K562 (cell line): Measurements from ENCODE around the gene CDKN2AIPNL. TPM values are rescaled to one million over a fixed set of nuclear protein-coding genes. Genes with fewer than 3 reads are reported as not detected.
A peak's percentile ranks its signal among the peaks of the same experiment; 100 is the strongest.

Source experiments
- E2F6 ChIP-seq, 2 experiments: IDR thresholded peaks; 2 replicates each; pipeline ENCODE4 v1.6.1; 2011; ENCODE audit warnings: borderline replicate concordance in 1 of 2, control low read depth in 1 of 2, low read depth in 1 of 2, low read length in 1 of 2, mild to moderate bottlenecking in 1 of 2, mixed read lengths in 1 of 2, moderate library complexity in 1 of 2; ENCODE audit not compliant: insufficient read depth in 1 of 2, insufficient read length in 1 of 2, poor library complexity in 1 of 2, severe bottlenecking in 1 of 2; ENCODE audit errors: extremely low read depth in 1 of 2
- FOXO4 ChIP-seq: fragments of 450-650 bp; formaldehyde crosslinking; IDR thresholded peaks from 2 replicates; pipeline ENCODE4 v1.4.0; 2020; ENCODE audit warnings: mild to moderate bottlenecking, moderate library complexity
- GTF2A2 ChIP-seq: IDR thresholded peaks from 2 replicates; pipeline ENCODE4 v1.6.1; 2016; ENCODE audit warnings: mild to moderate bottlenecking, missing genetic modification characterization, missing compliant biosample characterization
- GTF2E2 ChIP-seq: fragments of 200-800 bp; sonication (Bioruptor generic); IDR thresholded peaks from 2 replicates; pipeline ENCODE4 v1.6.1; 2016; ENCODE audit warnings: missing genetic modification characterization, missing compliant biosample characterization
- HMBOX1 ChIP-seq: sonication (generic); IDR thresholded peaks from 2 replicates; pipeline ENCODE4 v1.6.1; 2016
- LARP7 ChIP-seq: fragments of 450-650 bp; IDR thresholded peaks from 2 replicates; pipeline ENCODE4 v1.6.1; 2016
- MTA1 ChIP-seq: fragments of 450-650 bp; IDR thresholded peaks from 2 replicates; pipeline ENCODE4 v1.6.1; 2017; ENCODE audit warnings: borderline replicate concordance
- NFYB ChIP-seq: IDR thresholded peaks from 2 replicates; pipeline ENCODE4 v1.6.1; 2011; ENCODE audit warnings: mild to moderate bottlenecking, moderate library complexity; ENCODE audit not compliant: insufficient read length; ENCODE audit errors: extremely low read depth
- NONO ChIP-seq, 2 experiments: fragments of 200-400 bp in 1 of 2; fragments of 450-650 bp in 1 of 2; formaldehyde crosslinking in 1 of 2; IDR thresholded peaks; 2 replicates each; pipeline ENCODE4 v1.6.1; 2017; ENCODE audit warnings: low read depth in 2 of 2, mild to moderate bottlenecking in 2 of 2, moderate library complexity in 2 of 2, low read length in 1 of 2
- PTRF ChIP-seq: fragments of 450-650 bp; IDR thresholded peaks from 2 replicates; pipeline ENCODE4 v1.6.1; 2016; ENCODE audit warnings: mild to moderate bottlenecking, missing genetic modification characterization, missing compliant biosample characterization
- SPI1 ChIP-seq: IDR thresholded peaks from 2 replicates; pipeline ENCODE4 v1.6.1; 2011; ENCODE audit warnings: low read depth, low read length, control low read depth, borderline replicate concordance
- UBTF ChIP-seq, 2 experiments: IDR thresholded peaks; 2 replicates each; pipeline ENCODE4 v1.6.1; 2012; ENCODE audit warnings: improper control_type of control experiment in 2 of 2, low read depth in 2 of 2, low read length in 2 of 2, borderline replicate concordance in 1 of 2
- WHSC1 ChIP-seq: IDR thresholded peaks from one replicate; pipeline ENCODE4 v1.6.1; 2012; ENCODE audit warnings: low read length, control low read depth, inconsistent platforms
- YBX1 ChIP-seq: fragments of 450-650 bp; IDR thresholded peaks from 2 replicates; pipeline ENCODE4 v1.7.1; 2016; ENCODE audit warnings: mild to moderate bottlenecking
- ZFPM2 ChIP-seq: fragments of 250-450 bp; sonication (Bioruptor Pico); IDR thresholded peaks from 2 replicates; pipeline ENCODE4 v1.5.1; 2022; ENCODE audit warnings: mild to moderate bottlenecking
- ZNF444 ChIP-seq: fragments of 250-450 bp; sonication (Bioruptor Pico); IDR thresholded peaks from 2 replicates; pipeline ENCODE4 v1.4.0; 2020; ENCODE audit warnings: mild to moderate bottlenecking, moderate library complexity
- ZNF79 ChIP-seq: fragments of 250-450 bp; sonication (Bioruptor Pico); IDR thresholded peaks from 2 replicates; pipeline ENCODE4 v1.4.0; 2020; ENCODE audit warnings: low read depth, mild to moderate bottlenecking, moderate library complexity
- polyA plus RNA-seq, 8 experiments: library from polyadenylated mRNA; depleted of rRNA in 4 of 8; stranded (reverse) in 5 of 8; unstranded in 3 of 8; fragments of >200 nt; fragmentation: Nextera tagmentation in 2 of 8; fragmentation: Illumina TruSeq in 1 of 8; extraction: Ambion mirVana in 2 of 8; extraction: Trizol in 1 of 8; gene quantifications; 2 replicates each; pipeline versions ENCODE4 v1.2.1 to v1.2.3, GENCODE V29; 2011 to 2014; ENCODE audit warnings: inconsistent platforms in 1 of 8, missing spikeins in 1 of 8
- total RNA-seq, 7 experiments: library from RNA; depleted of rRNA in 6 of 7; stranded (reverse); fragments of >200 nt in 6 of 7; fragmentation: Illumina TruSeq in 2 of 7; extraction: Trizol in 2 of 7; gene quantifications; 2 replicates each; pipeline versions ENCODE4 v1.2.1 to v1.2.3, GENCODE V29; 2011 to 2021; ENCODE audit warnings: low replicate concordance in 1 of 7
- TF ChIP-seq, protein P1 (sequence below): sonication (generic); formaldehyde crosslinking; IDR thresholded peaks from 2 replicates; pipeline ENCODE4 v1.8.0; 2022; ENCODE audit warnings: missing genetic modification reagents, mild to moderate bottlenecking, moderate library complexity, borderline replicate concordance
- TF ChIP-seq, protein P2 (sequence below), 2 experiments: fragments of 450-650 bp in 1 of 2; sonication (generic) in 1 of 2; formaldehyde crosslinking in 1 of 2; IDR thresholded peaks in 1 of 2; conservative IDR thresholded peaks in 1 of 2; 2 replicates each; pipeline versions ENCODE4 v1.6.1 to v1.8.1; 2016 to 2023; ENCODE audit warnings: mild to moderate bottlenecking in 2 of 2, moderate library complexity in 2 of 2, inconsistent platforms in 1 of 2, missing genetic modification reagents in 1 of 2

The CDKN2AIPNL gene
- total and polyA plus RNA-seq, 9 of the 15 experiments (the other 6 are each of a cell fraction or from before 2014, with no cell fraction given) = 19.9 to 46.9 (median 42.2) TPM

- TF ChIP-seq PTRF (tag) (no peak), GTF2E2 (tag) (peak; percentile 98), NONO (IDR thresholded peaks at IDR 0.05; ENCODE audit: low read depth in 2 of 2, low read length in 1 of 2) (peak; percentile 85 to 86), GTF2A2 (tag) (peak; percentile 67; the same call in 1 of the 2 replicates), LARP7 (0 out of 2 replicates have a peak, but pooled peaks have one; percentile 33), E2F6 (IDR thresholded peaks at IDR 0.05; ENCODE audit: borderline replicate concordance in 1 of 2, extremely low read depth in 1 of 2, insufficient read depth in 1 of 2, insufficient read length in 1 of 2, low read depth in 1 of 2, low read length in 1 of 2, poor library complexity in 1 of 2, severe bottlenecking in 1 of 2) (peak; percentile 68 to 95), ZNF444 (CRISPR knock-in tag) (no peak), WHSC1 (no peak), YBX1 (no peak), ZNF79 (CRISPR knock-in tag) (no peak), HMBOX1 (no peak), FOXO4 (no peak), SPI1 (no peak), ZFPM2 (no peak), MTA1 (no peak), UBTF (IDR thresholded peaks at IDR 0.05; ENCODE audit: borderline replicate concordance in 1 of 2, low read depth in 2 of 2, low read length in 2 of 2) (peak in 1 of 2 experiments; percentile 63; a peak in 2 of 4 replicates), NFYB (no peak)
- TF ChIP-seq, protein P1, sequence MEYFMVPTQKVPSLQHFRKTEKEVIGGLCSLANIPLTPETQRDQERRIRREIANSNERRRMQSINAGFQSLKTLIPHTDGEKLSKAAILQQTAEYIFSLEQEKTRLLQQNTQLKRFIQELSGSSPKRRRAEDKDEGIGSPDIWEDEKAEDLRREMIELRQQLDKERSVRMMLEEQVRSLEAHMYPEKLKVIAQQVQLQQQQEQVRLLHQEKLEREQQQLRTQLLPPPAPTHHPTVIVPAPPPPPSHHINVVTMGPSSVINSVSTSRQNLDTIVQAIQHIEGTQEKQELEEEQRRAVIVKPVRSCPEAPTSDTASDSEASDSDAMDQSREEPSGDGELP (CRISPR knock-in tag) = peak; percentile 91; the same call in 1 of the 2 replicates
- TF ChIP-seq, protein P2, sequence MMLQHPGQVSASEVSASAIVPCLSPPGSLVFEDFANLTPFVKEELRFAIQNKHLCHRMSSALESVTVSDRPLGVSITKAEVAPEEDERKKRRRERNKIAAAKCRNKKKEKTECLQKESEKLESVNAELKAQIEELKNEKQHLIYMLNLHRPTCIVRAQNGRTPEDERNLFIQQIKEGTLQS (IDR thresholded peaks at IDR 0.05) = no peak
- TF ChIP-seq, protein P2 (CRISPR knock-in tag; conservative IDR thresholded peaks at IDR 0.05) = no peak; the same call in 1 of the 2 replicates
These were observed at the start of gene CDKN2AIPNL (continued) for GRCh38 chr5:134411546-134412266.
